Epithelial cell of esophagus (primary cell): ENCODE measurements around the gene CLCN2.

Experiments
- DNase-seq: peaks from one replicate; pipeline ENCODE4 v3.0.0; 2010; ENCODE audit warnings: low read depth
- H3K4me3 ChIP-seq: 2 replicates; pipeline ENCODE4 v1.5.1; 2011; ENCODE audit warnings: mild to moderate bottlenecking, low read length, control low read depth
- CTCF ChIP-seq: IDR thresholded peaks from 2 replicates; pipeline ENCODE4 v1.5.1; 2011; ENCODE audit warnings: low read depth, mild to moderate bottlenecking, low read length, control low read depth, inconsistent platforms; ENCODE audit not compliant: insufficient read depth; ENCODE audit errors: missing control alignments

The CLCN2 gene

GRCh38 chr3:184380627-184381260 lies 19.3 kb upstream of the CLCN2 start:
- TF ChIP-seq CTCF: no peak
- DNase-seq: no peak
- H3K4me3 ChIP-seq: no peak overlapping the region

DNA sequence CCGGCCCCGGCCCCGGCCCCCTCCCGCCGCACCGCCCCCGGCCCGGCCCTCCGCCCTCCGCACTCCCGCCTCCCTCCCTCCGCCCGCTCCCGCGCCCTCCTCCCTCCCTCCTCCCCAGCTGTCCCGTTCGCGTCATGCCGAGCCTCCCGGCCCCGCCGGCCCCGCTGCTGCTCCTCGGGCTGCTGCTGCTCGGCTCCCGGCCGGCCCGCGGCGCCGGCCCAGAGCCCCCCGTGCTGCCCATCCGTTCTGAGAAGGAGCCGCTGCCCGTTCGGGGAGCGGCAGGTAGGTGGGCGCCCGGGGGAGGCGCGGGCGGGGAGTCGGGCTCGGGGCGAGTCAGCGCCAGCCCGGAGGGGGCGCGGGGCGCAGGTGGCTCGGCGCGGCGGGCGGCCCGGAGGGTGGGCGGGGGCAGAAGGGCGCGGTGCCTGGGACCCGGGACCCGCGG lies 18.8 kb upstream of the CLCN2 start:
- no peak overlapping the region for H3K4me3 ChIP-seq
- DNase-seq: peak; percentile 44
- no peak for TF ChIP-seq CTCF

DNA sequence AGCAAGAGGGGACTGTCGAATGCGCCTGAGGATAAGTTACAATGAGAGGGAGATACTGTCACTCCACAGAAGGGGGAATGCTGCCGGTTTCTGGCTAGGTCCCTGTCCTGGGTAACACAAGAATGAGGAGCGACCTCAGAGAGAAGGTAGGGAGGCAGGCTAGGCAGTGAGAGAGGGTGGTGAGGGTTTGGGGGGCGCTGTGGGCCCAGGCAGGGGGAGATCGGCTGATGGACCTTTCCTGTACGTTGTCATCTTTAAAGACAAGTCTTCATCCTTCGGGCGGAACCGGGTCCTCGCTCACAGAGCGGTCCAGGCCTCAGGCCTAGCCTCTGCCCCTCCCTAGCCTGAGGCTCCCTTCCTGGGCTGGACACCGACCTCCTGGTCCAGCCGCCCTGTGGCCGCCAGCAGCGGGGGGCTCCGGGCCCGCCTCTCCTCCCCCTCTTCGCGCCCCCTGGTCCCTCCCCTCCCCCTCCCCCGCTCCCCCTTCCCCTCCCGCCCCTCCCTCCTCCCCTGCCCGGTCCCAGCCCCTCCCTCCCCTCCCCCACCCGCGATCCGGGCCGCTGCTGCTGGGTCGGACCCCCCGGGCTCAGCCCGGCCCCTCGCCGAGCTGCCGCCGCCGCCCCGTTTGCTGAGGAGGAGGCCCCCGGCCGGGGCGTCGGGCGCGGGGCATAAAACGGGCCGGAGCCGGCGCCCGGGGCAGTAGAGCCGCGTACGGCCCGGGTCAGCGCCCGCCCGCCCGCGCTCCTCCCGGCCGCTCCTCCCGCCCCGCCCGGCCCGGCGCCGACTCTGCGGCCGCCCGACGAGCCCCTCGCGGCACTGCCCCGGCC lies 18.2 kb upstream of the CLCN2 start, which contains the start of gene CHRD:
TSS of gene CHRD (plus strand) at position 697 of the 827 bp plus-strand sequence. CDS start 265 bp downstream, outside the sequence.
- H3K4me3 ChIP-seq: no peak within 1 kb of the TSS
- TF ChIP-seq CTCF: no peak
- no peak for DNase-seq

DNA sequence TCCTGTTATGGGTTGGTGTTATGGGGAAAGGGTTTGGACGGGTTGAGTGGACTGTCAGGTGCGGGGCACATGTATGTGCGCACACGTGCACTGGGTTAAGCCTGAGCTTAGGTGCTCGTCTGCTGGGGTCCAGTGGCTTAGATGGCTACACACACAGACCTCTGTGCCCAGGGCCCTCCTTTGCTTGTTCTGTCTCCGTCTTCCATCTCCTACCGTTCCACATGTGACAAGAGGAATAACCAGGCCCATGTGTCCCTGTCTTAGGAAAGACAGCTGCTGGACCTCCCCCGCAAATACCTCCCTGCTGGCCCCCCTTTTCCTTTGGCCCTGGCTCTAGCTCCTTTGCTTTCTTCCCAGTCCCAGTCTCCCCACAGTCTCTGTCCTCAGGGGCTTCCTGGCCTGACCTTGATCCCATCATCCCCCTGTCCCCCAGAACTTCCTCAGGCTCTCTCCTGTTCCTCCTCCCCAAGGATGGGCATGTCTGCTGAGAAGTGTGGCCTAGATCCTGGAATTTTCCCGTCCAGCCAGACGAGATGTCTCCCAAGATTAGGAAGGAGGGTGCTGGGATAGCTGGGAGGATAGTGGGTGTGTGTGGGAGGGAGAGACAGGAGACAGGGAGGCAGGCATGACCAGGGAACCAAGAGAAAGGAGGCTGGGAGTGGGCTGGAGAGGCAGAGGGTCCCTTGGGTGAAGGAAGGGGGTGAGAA lies 17.4 kb upstream of the CLCN2 start:
- DNase-seq: no peak
- no peak for TF ChIP-seq CTCF
- H3K4me3 ChIP-seq: no peak overlapping the region

GRCh38 chr3:184377882-184378445 lies 16.6 kb upstream of the CLCN2 start, which contains the start of gene THPO:
TSS of gene THPO (minus strand) at chr3:184378207. CDS start at chr3:184376259, 1,948 bp downstream.
- DNase-seq: no peak
- no peak within 1 kb of the TSS for H3K4me3 ChIP-seq
- no peak for TF ChIP-seq CTCF

DNA sequence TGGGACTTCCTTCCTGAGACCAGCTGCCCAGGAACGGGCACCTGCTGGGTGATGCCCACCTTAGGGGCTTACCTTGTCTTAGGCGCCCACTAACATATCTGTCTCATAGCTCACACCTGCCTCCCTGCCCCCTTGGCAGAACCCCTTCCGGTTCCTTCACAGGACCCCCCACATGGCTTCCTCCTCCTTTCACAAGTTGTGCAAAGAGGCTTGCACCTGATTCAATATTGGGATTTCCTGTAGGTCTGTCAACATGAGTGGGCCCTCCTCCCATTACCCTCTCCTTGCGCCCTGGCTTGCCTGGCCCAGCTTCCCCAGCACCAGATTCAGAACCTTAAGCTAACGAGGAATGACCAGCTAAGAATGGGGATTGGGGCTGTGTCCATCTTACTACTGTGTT lies 16.0 kb upstream of the CLCN2 start:
- TF ChIP-seq CTCF: no peak
- no peak for DNase-seq
- no peak overlapping the region for H3K4me3 ChIP-seq
